GM23248 (cell line): ENCODE data around the gene ISL1. TPM values are rescaled to one million over a fixed set of nuclear protein-coding genes. Genes with fewer than 3 reads are reported as not detected.

Source experiments
- DNase-seq: peaks from one replicate; pipeline ENCODE4 v3.0.0-alpha.2; 2015
- H2AFZ ChIP-seq: fragments of 200-600 bp; sonication (generic); 2 replicates; pipeline ENCODE4 v1.6.1; 2016; ENCODE audit warnings: antibody characterized with exemption
- H3F3A ChIP-seq: fragments of 200-600 bp; sonication (generic); 2 replicates; pipeline ENCODE4 v1.6.1; 2016; ENCODE audit warnings: mild to moderate bottlenecking, antibody characterized with exemption, mixed run types; ENCODE audit not compliant: insufficient read depth
- H3K27ac ChIP-seq: fragments of 200-600 bp; sonication (generic); 2 replicates; pipeline ENCODE4 v1.5.1; 2016; ENCODE audit warnings: mild to moderate bottlenecking
- H3K27me3 ChIP-seq: fragments of 200-600 bp; sonication (generic); replicated peaks from 2 replicates; pipeline ENCODE4 v1.6.1; 2016; ENCODE audit warnings: mild to moderate bottlenecking; ENCODE audit not compliant: insufficient read depth
- H3K36me3 ChIP-seq: fragments of 200-600 bp; sonication (generic); 2 replicates; pipeline ENCODE4 v1.6.1; 2016; ENCODE audit warnings: low read depth, mild to moderate bottlenecking
- H3K4me1 ChIP-seq: fragments of 200-600 bp; sonication (generic); 2 replicates; pipeline ENCODE4 v1.6.1; 2016; ENCODE audit warnings: mild to moderate bottlenecking; ENCODE audit not compliant: insufficient read depth
- H3K4me2 ChIP-seq: fragments of 200-600 bp; sonication (generic); one replicate; pipeline ENCODE4 v1.6.1; 2016; ENCODE audit warnings: mild to moderate bottlenecking; ENCODE audit not compliant: unreplicated experiment
- H3K4me3 ChIP-seq: fragments of 200-600 bp; sonication (generic); 2 replicates; pipeline ENCODE4 v1.5.1; 2016; ENCODE audit warnings: mild to moderate bottlenecking
- H3K79me2 ChIP-seq: fragments of 200-600 bp; sonication (generic); 2 replicates; pipeline ENCODE4 v1.6.1; 2016; ENCODE audit warnings: mild to moderate bottlenecking; ENCODE audit not compliant: insufficient read depth
- H3K9ac ChIP-seq: fragments of 200-600 bp; sonication (generic); 2 replicates; pipeline ENCODE4 v1.6.1; 2016; ENCODE audit warnings: mild to moderate bottlenecking
- H3K9me2 ChIP-seq: fragments of 200-600 bp; sonication (generic); 2 replicates; pipeline ENCODE4 v1.6.1; 2016; ENCODE audit warnings: mixed run types, mild to moderate bottlenecking, moderate library complexity; ENCODE audit not compliant: insufficient read depth
- H3K9me3 ChIP-seq: fragments of 200-600 bp; sonication (generic); one replicate; pipeline ENCODE4 v1.6.1; 2017; ENCODE audit warnings: low read depth
- H4K20me1 ChIP-seq: fragments of 200-600 bp; sonication (generic); 2 replicates; pipeline ENCODE4 v1.6.0; 2016; ENCODE audit not compliant: insufficient read depth
- EZH2 ChIP-seq: fragments of 200-600 bp; sonication (generic); IDR thresholded peaks from 2 replicates; pipeline ENCODE4 v1.6.1; 2018; ENCODE audit warnings: antibody characterized with exemption, mild to moderate bottlenecking; ENCODE audit not compliant: insufficient read depth, poor library complexity, severe bottlenecking
- EZH2phosphoT487 ChIP-seq: fragments of 200-600 bp; sonication (generic); IDR thresholded peaks from 2 replicates; pipeline ENCODE4 v1.6.1; 2018; ENCODE audit warnings: antibody characterized with exemption, moderate library complexity, mild to moderate bottlenecking, low read depth; ENCODE audit not compliant: insufficient read depth
- WGBS, 2 experiments: methylation state at CpG; one replicate each; pipeline ENCODE4 v1.1.6; 2015 to 2017; ENCODE audit warnings: low lambda C conversion rate in 2 of 2, low coverage in 1 of 2; ENCODE audit errors: missing lambda C conversion rate in 2 of 2; 5-methylcytosine and 5-hydroxymethylcytosine counted together
- in situ Hi-C: fragments of 300-500 bp; cut with MboI; formaldehyde crosslinking; loops from 2 replicates; pipeline ENCODE4 v1.15.0; 2020
- polyA plus RNA-seq: library from polyadenylated mRNA; unstranded; fragments of >200 nt; fragmentation: Nextera tagmentation; extraction: Ambion mirVana; gene quantifications from 2 replicates; pipeline ENCODE4 v1.2.1, GENCODE V29; 2016
- total RNA-seq: library from RNA; depleted of rRNA; stranded (reverse); fragments of >200 nt; shearing (Covaris generic); gene quantifications from 2 replicates; pipeline ENCODE4 v1.2.3, GENCODE V29; 2014

The ISL1 gene
- total and polyA plus RNA-seq, 2 experiments from 2014 or later = not detected

DNA sequence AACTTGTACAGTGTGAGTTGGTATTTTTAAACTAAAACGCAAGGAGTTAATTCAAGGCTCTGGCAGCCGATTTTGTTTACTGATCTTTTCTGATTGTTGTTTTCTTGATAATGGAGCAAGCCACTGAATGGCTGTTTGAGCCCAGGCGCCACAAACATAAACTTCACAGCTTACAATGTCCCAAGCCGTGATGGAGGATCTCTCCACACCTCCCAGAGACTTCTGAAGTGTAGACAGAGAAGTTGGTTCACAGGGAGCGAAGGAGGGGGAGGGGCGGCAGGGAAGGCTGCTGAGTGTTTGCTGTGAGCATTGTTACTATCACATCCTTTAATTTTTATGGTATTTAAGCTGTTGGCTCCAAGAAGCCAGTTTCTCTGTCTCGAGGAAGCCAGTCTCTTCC, 14.7 kb downstream of the ISL1 start:
- Histone ChIP-seq H3K36me3 (no peaks in the 10 kb centered on the region), H3K4me1 (no peaks in the 10 kb centered on the region), H3K79me2 (no peaks in the 10 kb centered on the region), H2AFZ (no peak overlapping the region), H3K27me3 (peaks cover 40% of the 10 kb centered on the region), H3K4me3 (no peak overlapping the region), H3K9ac (no peak overlapping the region), H3K9me2 (no peaks in the 10 kb centered on the region), H3F3A (no peaks in the 10 kb centered on the region), H3K4me2 (no peak overlapping the region), H4K20me1 (no peaks in the 10 kb centered on the region), H3K9me3 (no peaks in the 10 kb centered on the region), H3K27ac (no peak overlapping the region)
- in situ Hi-C loops = no loop called here
- 2 to 3% methylated on average over 7 of the region's 7 CpGs for WGBS, 2 experiments
- TF ChIP-seq EZH2phosphoT487 (no peak), EZH2 (no peak)
- no peak for DNase-seq

DNA sequence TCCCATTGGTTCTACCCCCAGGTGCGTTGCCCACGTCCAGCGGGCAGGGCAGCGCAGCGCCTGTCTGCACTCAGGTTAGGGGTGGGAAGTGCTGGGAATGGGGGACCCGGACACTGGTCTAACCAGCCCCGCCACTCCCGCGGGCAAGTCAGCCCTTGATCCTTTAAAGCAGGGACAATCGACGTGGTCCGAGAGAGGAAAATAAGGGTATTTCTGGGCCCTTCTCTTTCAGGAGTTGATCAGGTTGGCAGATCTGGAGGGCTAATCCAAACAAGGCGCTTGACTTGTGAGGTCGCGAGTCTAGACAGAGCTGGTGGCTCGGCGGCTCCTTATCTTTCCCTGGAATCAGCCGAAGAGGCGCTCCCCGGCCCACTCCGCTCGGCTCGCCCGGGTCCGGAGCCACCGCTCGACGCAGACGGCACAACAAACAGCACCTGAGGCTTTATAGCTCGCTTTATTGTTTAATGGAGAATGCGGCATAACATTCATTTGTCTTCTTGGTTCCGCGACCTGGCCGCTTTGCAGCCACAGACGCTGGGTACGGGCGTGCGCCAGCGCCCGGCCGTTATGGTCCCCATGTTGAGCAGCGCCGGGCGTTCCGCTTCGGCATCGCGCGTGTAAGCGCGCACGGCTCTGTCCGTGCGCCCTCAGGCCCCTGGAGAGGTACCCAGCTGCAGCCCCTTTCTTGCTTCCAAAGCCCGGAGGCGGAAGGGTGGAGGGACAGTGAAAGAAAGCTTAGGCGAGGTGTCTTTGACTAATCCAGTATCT, 15.8 kb downstream of the ISL1 start:
- Histone ChIP-seq H2AFZ (no peak overlapping the region), H3K9me3 (no peaks in the 10 kb centered on the region), H3K79me2 (no peaks in the 10 kb centered on the region), H3K4me3 (no peak overlapping the region), H3K27ac (no peak overlapping the region), H4K20me1 (no peaks in the 10 kb centered on the region), H3K9me2 (no peaks in the 10 kb centered on the region), H3K4me1 (no peaks in the 10 kb centered on the region), H3K9ac (no peak overlapping the region), H3K36me3 (no peaks in the 10 kb centered on the region), H3F3A (no peaks in the 10 kb centered on the region), H3K4me2 (no peak overlapping the region), H3K27me3 (peaks cover 40% of the 10 kb centered on the region)
- WGBS, 2 experiments = 3 to 4% methylated on average over 55 to 57 of the region's 57 CpGs
- in situ Hi-C loops = no loop called here
- DNase-seq = no peak
- no peak for TF ChIP-seq EZH2phosphoT487

DNA sequence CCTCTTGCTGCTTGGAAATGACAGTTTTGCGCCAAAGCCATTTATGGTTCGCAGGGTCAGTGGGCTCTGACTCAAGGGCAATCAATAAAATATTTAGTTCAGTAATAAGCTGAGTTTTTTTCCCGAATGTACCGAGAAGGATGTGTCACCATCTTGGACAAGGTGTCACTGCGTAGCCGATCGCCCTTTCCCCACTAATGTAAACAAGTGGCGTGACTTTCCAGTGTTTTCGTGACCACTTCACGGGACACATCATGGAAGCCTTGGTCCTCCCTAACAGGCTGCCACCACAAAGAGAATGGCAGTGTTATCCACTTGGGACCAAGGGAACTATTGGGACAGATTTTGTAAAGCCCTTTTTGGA, 16.4 kb downstream of the ISL1 start:
- Histone ChIP-seq H3K9ac (no peak overlapping the region), H3F3A (no peaks in the 10 kb centered on the region), H3K4me2 (no peak overlapping the region), H3K27ac (no peak overlapping the region), H3K4me1 (no peaks in the 10 kb centered on the region), H3K27me3 (peaks cover 40% of the 10 kb centered on the region), H3K9me3 (no peaks in the 10 kb centered on the region), H2AFZ (no peak overlapping the region), H3K9me2 (no peaks in the 10 kb centered on the region), H3K79me2 (no peaks in the 10 kb centered on the region), H4K20me1 (no peaks in the 10 kb centered on the region), H3K36me3 (no peaks in the 10 kb centered on the region), H3K4me3 (no peak overlapping the region)
- TF ChIP-seq EZH2phosphoT487 (no peak), EZH2 (no peak)
- DNase-seq = no peak
- in situ Hi-C loops = no loop called here
- WGBS, 2 experiments = 1 to 3% methylated on average over 10 of the region's 10 CpGs

GRCh38 chr5:51404255-51404654, 21.0 kb downstream of the ISL1 start:
- Histone ChIP-seq H4K20me1 (no peaks in the 10 kb centered on the region), H2AFZ (no peak overlapping the region), H3K9ac (no peak overlapping the region), H3K4me2 (no peak overlapping the region), H3K4me1 (no peaks in the 10 kb centered on the region), H3K9me2 (no peaks in the 10 kb centered on the region), H3K27ac (no peak overlapping the region), H3K36me3 (no peaks in the 10 kb centered on the region), H3K4me3 (no peak overlapping the region), H3F3A (no peaks in the 10 kb centered on the region), H3K79me2 (no peaks in the 10 kb centered on the region), H3K9me3 (no peaks in the 10 kb centered on the region), H3K27me3 (peaks cover 17% of the 10 kb centered on the region)
- in situ Hi-C loops = no loop called here
- WGBS, 2 experiments = 41 to 69% methylated on average over 1 of the region's 1 CpG
- TF ChIP-seq EZH2phosphoT487 = no peak
- no peak for TF ChIP-seq EZH2
- no peak for DNase-seq

DNA sequence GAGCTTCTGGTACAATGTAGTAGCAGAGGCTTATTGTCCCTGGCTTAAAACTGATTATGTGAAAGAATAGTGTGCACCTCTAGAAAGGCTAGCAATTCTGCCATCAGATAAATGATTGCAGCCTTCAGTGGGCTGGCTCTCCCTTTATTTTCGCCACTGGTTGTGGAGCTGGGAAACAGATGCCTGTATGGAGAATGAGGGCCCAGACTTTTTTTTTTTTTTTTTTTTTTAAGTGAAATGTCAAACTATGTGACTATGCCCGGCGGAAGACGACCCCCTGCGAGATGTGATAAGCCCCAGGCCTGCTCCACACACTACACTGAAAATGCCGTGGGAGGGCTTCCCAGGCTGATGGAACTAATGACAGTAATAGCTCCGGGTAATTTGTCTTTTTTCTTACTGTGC, 28.7 kb downstream of the ISL1 start:
- Histone ChIP-seq H3F3A (no peaks in the 10 kb centered on the region), H3K4me1 (no peaks in the 10 kb centered on the region), H2AFZ (no peak overlapping the region), H3K36me3 (no peaks in the 10 kb centered on the region), H3K79me2 (no peaks in the 10 kb centered on the region), H3K9me3 (no peaks in the 10 kb centered on the region), H3K4me3 (no peak overlapping the region), H3K27me3 (no peaks in the 10 kb centered on the region), H3K9ac (no peak overlapping the region), H3K27ac (no peak overlapping the region), H4K20me1 (no peaks in the 10 kb centered on the region), H3K9me2 (no peaks in the 10 kb centered on the region), H3K4me2 (no peak overlapping the region)
- no peak for TF ChIP-seq EZH2phosphoT487
- no peak for TF ChIP-seq EZH2
- in situ Hi-C loops = no loop called here
- WGBS, 2 experiments = 3 to 7% methylated on average over 7 of the region's 7 CpGs
- no peak for DNase-seq
